Measurements from ENCODE around the gene FCHSD1.
A peak's percentile ranks its signal among the peaks of the same experiment; 100 is the strongest.

FCHSD1 gene

DNA sequence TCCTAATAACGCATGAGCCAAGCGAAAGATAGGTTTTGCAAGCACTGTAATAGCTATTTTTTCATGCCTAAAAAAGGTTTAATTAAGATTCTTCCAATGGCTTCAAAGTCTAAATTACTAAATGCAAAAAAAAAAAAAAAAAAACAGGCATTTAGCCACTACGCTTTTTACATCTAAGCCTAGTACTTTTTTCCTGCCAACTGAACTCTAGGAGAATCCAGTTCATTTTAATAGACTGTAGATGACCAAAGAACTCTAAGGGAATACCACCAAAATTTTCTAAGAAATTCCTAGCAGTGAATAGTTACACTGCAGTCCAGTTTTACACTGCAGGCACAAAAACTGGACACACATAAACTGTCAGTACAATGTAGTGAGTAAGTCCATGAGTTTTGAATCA is 42.2 kb downstream of the FCHSD1 start:
- peak overlapping the region; percentile 11 to 94 (median 91); a peak in 19 of 22 replicates for H3K27ac ChIP-seq
- H4K20me1 ChIP-seq: peaks cover 0 to 14% (median 0%) of the 10 kb centered on the region in 11 experiments; a peak in 9 of 22 replicates
- no peak for TF ChIP-seq Cebpa-rat (IDR thresholded peaks at IDR 0.05)
- H3K9me3 ChIP-seq (replicated peaks in 1 of 11): peaks cover 0 to 22% (median 14%) of the 10 kb centered on the region in 11 experiments; a peak in 12 of 22 replicates
- H3K4me1 ChIP-seq: peaks cover 90 to 99% (median 97%) of the 10 kb centered on the region in 10 experiments
- H3K36me3 ChIP-seq: peaks cover 0 to 58% (median 37%) of the 10 kb centered on the region in 11 experiments; a peak in 19 of 22 replicates
- H3K9ac ChIP-seq: peak overlapping the region in 10 of 11 experiments; percentile 30 to 82 (median 74); a peak in 16 of 22 replicates
- H3K4me3 ChIP-seq: no peak overlapping the region; a peak in 1 of 20 replicates
- H3K27me3 ChIP-seq: no peaks in the 10 kb centered on the region
- peak overlapping the region; percentile 81 to 96 (median 91); a peak in 21 of 22 replicates for H3K4me2 ChIP-seq

DNA sequence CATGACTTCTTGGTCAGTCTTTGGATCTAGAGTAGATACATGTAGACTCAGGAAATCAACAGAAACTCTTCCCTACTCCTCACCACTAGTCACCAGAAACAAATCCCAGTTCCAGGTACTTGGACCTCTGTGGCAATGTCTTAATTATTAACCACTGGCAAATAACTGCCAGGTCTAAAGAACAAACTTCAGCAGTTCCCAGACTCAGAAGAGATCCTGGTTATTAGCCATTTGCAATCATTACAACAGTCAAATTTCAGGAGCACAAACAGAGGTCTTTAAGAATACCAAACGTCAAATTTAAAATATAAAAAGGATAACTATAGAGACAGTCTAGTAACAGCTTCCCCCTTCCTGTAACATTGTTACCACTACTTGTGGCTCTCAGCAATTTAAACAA is 42.7 kb downstream of the FCHSD1 start:
- TF ChIP-seq Cebpa-rat (IDR thresholded peaks at IDR 0.05): no peak
- peak overlapping the region in 2 of 10 experiments; percentile 12 to 22; a peak in 1 of 20 replicates for H3K4me3 ChIP-seq
- H3K9me3 ChIP-seq (replicated peaks in 1 of 11): peaks cover 0 to 22% (median 14%) of the 10 kb centered on the region in 11 experiments; a peak in 12 of 22 replicates
- H3K9ac ChIP-seq: peak overlapping the region; percentile 33 to 82 (median 75); a peak in 19 of 22 replicates
- peaks cover 91 to 99% (median 97%) of the 10 kb centered on the region in 10 experiments for H3K4me1 ChIP-seq
- peaks cover 0 to 62% (median 39%) of the 10 kb centered on the region in 11 experiments; a peak in 19 of 22 replicates for H3K36me3 ChIP-seq
- H3K4me2 ChIP-seq: peak overlapping the region; percentile 81 to 96 (median 91)
- H4K20me1 ChIP-seq: peaks cover 0 to 13% (median 0%) of the 10 kb centered on the region in 11 experiments; a peak in 5 of 22 replicates
- H3K27ac ChIP-seq: peak overlapping the region; percentile 10 to 94 (median 91); a peak in 21 of 22 replicates
- no peaks in the 10 kb centered on the region for H3K27me3 ChIP-seq

DNA sequence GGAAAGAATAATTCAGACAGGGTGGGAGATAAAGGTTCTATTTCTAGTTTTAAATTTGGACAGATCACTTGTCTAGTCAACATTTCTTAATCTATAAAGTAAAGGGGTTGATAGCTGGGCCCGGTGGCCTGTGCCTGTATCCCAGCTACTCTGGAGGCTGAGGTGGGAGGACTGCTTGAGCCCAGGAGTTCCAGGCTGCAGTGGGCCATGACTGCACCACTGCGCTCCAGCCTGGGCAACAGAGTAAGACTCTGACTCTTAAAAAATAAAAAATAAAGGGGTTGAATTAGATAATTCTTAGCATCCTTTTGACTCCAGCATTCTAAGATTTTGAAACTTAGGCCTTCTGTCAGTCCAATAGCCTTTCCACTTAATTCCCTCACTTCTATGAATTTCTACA is 43.2 kb downstream of the FCHSD1 start:
- H4K20me1 ChIP-seq: peaks cover 0 to 12% (median 0%) of the 10 kb centered on the region in 11 experiments; a peak in 5 of 22 replicates
- H3K9me3 ChIP-seq (replicated peaks in 1 of 11): peaks cover 0 to 22% (median 14%) of the 10 kb centered on the region in 11 experiments; a peak in 12 of 22 replicates
- H3K9ac ChIP-seq: peak overlapping the region; percentile 33 to 82 (median 75); a peak in 20 of 22 replicates
- H3K27ac ChIP-seq: peak overlapping the region; percentile 10 to 94 (median 91); a peak in 21 of 22 replicates
- no peak for TF ChIP-seq Cebpa-rat (IDR thresholded peaks at IDR 0.05)
- H3K4me3 ChIP-seq: peak overlapping the region in 3 of 10 experiments; percentile 6 to 22 (median 12); a peak in 5 of 20 replicates
- peaks cover 92 to 99% (median 97%) of the 10 kb centered on the region in 10 experiments for H3K4me1 ChIP-seq
- peak overlapping the region; percentile 81 to 96 (median 91) for H3K4me2 ChIP-seq
- H3K27me3 ChIP-seq: no peaks in the 10 kb centered on the region
- H3K36me3 ChIP-seq: peaks cover 0 to 62% (median 38%) of the 10 kb centered on the region in 11 experiments; a peak in 19 of 22 replicates

DNA sequence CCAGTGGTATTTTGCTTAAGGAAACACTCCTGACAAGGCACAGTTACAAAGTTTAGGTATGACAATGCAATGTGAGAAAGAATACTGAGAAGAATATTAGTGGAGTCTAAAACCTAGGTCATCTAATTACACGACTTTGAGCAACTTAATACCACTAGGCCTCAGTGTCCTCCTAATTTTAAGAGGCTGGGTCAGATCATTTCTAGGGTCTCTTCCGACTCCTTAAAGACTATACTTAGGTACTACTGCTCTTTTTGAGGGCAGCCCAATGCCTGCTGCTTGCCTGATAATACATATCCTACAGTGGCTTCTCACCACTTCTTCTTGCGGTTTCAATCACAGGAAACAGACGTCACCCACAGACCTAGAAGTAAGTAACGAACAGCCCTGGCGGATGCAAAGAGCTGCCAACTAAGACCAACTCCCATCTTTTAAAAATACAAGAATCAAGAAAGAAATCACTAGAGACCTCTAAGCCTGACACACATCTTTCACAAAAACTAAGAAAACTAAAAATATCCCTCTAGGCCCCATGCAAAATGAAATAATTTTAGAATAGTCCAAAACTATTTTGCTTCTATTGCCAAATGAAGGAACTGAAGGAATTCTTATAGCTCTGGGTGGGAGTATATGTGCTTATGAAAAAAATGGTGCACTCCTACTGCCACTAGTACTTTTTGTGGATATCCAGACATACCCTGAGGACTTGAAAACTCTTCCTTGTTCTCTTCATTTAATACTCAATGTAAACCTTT is 45.5 kb downstream of the FCHSD1 start:
- H3K9ac ChIP-seq: peak overlapping the region; percentile 68 to 82 (median 76); a peak in 21 of 22 replicates
- peak overlapping the region; percentile 81 to 96 (median 91) for H3K4me2 ChIP-seq
- H3K4me1 ChIP-seq: peaks cover 93 to 99% (median 96%) of the 10 kb centered on the region in 10 experiments
- peaks cover 0 to 7% (median 0%) of the 10 kb centered on the region in 11 experiments; a peak in 2 of 22 replicates for H4K20me1 ChIP-seq
- peaks cover 0 to 20% (median 9%) of the 10 kb centered on the region in 11 experiments; a peak in 11 of 22 replicates for H3K9me3 ChIP-seq (replicated peaks in 1 of 11)
- H3K36me3 ChIP-seq: peaks cover 0 to 62% (median 35%) of the 10 kb centered on the region in 11 experiments; a peak in 19 of 22 replicates
- no peaks in the 10 kb centered on the region for H3K27me3 ChIP-seq
- TF ChIP-seq Cebpa-rat (IDR thresholded peaks at IDR 0.05): no peak
- H3K4me3 ChIP-seq: peak overlapping the region; percentile 32 to 65 (median 47); a peak in 17 of 20 replicates
- peak overlapping the region; percentile 78 to 94 (median 91) for H3K27ac ChIP-seq

DNA sequence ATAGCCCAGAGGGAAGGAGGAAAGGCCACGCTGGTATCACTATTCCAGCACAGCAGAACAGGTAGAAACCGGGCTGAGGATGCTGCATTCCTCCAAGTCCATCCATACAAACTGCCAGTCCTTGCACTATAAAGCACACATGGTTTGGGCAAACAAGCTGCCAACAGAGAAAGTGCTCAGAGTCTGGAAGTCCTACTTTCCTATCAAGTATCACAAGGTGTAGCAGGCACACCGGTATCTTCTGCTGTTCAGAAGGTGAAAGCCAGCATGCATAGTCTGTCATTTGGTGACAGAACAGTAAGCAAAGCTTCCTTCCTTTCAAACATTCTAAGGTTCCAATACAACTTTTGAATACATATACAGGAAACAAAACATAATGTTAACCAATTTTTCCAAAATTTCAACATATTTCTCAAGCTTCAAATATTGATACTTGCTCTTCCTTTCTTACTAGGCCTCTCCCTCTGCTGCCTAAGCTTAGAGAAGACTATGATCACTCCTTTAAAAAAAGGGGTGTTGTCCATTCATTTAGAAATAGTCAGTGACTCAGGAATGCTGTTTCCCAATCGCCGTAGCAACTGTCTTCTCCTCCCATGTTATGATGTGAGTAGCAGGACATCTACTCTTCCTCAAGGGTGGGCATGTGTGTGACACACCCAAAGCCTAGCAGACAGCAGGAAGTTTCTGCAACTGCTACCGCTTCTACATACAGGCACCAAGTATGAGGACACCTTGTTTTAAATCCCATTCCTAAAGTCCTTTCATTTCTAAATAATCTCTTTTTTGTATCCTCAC is 47.1 kb downstream of the FCHSD1 start:
- Histone ChIP-seq H3K36me3 (peaks cover 0 to 62% (median 33%) of the 10 kb centered on the region in 11 experiments; a peak in 14 of 22 replicates), H4K20me1 (peaks cover 0 to 22% (median 0%) of the 10 kb centered on the region in 11 experiments; a peak in 3 of 22 replicates), H3K9ac (peak overlapping the region; percentile 51 to 82 (median 75); a peak in 21 of 22 replicates), H3K4me1 (peaks cover 93 to 99% (median 97%) of the 10 kb centered on the region in 10 experiments), H3K9me3 (replicated peaks in 1 of 11) (peaks cover 0 to 12% (median 0%) of the 10 kb centered on the region in 11 experiments; a peak in 4 of 22 replicates), H3K27ac (peak overlapping the region; percentile 52 to 94 (median 91); a peak in 21 of 22 replicates), H3K4me3 (peak overlapping the region in 7 of 10 experiments; percentile 11 to 51 (median 30); a peak in 11 of 20 replicates), H3K27me3 (no peaks in the 10 kb centered on the region), H3K4me2 (peak overlapping the region; percentile 81 to 96 (median 91))
- TF ChIP-seq Cebpa-rat (IDR thresholded peaks at IDR 0.05): peak; percentile 34 to 94 (median 80); a peak in 19 of 22 replicates

- peak overlapping the region in 10 of 11 experiments; percentile 22 to 82 (median 74); a peak in 12 of 22 replicates for H3K9ac ChIP-seq
- peak overlapping the region in 1 of 10 experiments; percentile 46; a peak in 1 of 20 replicates for H3K4me3 ChIP-seq
- H3K27ac ChIP-seq: peak overlapping the region; percentile 42 to 94 (median 91); a peak in 21 of 22 replicates
- H4K20me1 ChIP-seq: peaks cover 0 to 26% (median 0%) of the 10 kb centered on the region in 11 experiments; a peak in 4 of 22 replicates
- peaks cover 90 to 99% (median 96%) of the 10 kb centered on the region in 10 experiments for H3K4me1 ChIP-seq
- TF ChIP-seq Cebpa-rat (IDR thresholded peaks at IDR 0.05): no peak
- H3K4me2 ChIP-seq: peak overlapping the region; percentile 81 to 96 (median 91)
- peaks cover 4 to 56% (median 37%) of the 10 kb centered on the region in 11 experiments; a peak in 18 of 22 replicates for H3K36me3 ChIP-seq
- peaks cover 4 to 16% (median 5%) of the 10 kb centered on the region in 11 experiments; a peak in 20 of 22 replicates for H3K9me3 ChIP-seq (replicated peaks in 1 of 11)
- no peaks in the 10 kb centered on the region for H3K27me3 ChIP-seq
These were observed 48.6 kb downstream of the FCHSD1 start for GRCh38 chr5:141602606-141603005.

DNA sequence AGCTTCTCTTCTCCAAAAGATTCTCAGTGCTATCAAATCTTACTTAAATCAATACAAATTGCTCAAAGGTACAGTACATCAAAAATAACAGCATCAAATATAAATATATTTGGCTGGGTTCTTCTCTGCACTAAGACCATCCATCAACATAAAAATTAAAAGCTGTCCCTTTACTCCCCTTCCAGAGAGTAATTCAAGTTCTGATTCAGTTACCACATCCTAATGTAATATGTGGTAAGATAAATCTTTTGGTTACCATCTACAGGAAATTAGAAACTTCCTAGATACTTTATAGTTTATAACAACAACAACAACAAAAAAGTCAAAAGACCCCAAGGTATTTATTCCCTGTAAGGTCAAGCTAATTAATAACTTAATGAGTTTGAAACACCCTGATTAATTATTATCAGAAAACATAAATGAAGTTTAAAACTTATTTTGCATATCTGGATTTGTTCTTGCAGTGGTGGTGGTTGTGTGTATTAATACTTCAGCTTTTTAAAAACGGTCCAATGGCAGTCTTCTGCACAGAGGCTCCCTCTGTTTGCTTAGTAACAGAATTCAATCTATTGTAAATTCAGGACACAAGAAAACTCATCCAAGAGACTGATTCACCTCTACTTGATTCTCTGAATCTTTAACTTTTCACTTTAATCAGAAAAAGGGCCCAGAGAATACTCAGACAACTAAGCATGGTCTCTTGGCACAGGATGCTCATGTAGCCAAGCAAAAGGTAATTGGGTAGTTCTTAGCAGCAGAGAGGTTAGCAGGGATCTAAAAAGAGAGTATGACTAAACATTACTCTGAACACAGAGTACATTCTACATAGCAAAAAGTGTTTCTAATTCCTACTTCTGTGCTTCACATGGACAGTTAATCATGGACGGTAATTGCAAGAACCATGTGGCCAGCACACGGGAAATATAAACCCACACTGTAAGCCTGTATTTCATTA is 52.5 kb downstream of the FCHSD1 start:
- Histone ChIP-seq H3K4me2 (peak overlapping the region; percentile 46 to 95 (median 63); a peak in 21 of 22 replicates), H3K27ac (peak overlapping the region in 10 of 11 experiments; percentile 38 to 94 (median 64); a peak in 20 of 22 replicates), H3K9ac (peak overlapping the region in 5 of 11 experiments; percentile 20 to 50 (median 26); a peak in 5 of 22 replicates), H3K27me3 (no peaks in the 10 kb centered on the region), H4K20me1 (peaks cover 2 to 31% (median 8%) of the 10 kb centered on the region in 11 experiments; a peak in 11 of 22 replicates), H3K4me3 (no peak overlapping the region), H3K36me3 (peaks cover 19 to 91% (median 72%) of the 10 kb centered on the region in 11 experiments), H3K9me3 (replicated peaks in 1 of 11) (peaks cover 15 to 35% (median 22%) of the 10 kb centered on the region in 11 experiments), H3K4me1 (peaks cover 53 to 98% (median 82%) of the 10 kb centered on the region in 10 experiments)
- no peak for TF ChIP-seq Cebpa-rat (IDR thresholded peaks at IDR 0.05)
